ENCODE data around the gene SYT5. TPM values are rescaled to one million over a fixed set of nuclear protein-coding genes. Genes with fewer than 3 reads are reported as not detected.

SYT5 gene
- total and polyA plus RNA-seq, 2 donors (not counting 1 experiment from before 2014, with no cell fraction given), result 0.27 to 0.94 TPM

GRCh38 chr19:55174425-55175116 is 5.5 kb downstream of the SYT5 start:
- Mint-ChIP-seq H3K4me3 (peak overlapping the region; percentile 69), H3K27me3 (peaks cover 69% of the 10 kb centered on the region), H3K27ac (no peak overlapping the region), H3K9me3 (ENCODE audit: insufficient read depth) (no peaks in the 10 kb centered on the region), H3K4me1 (peaks cover 30% of the 10 kb centered on the region)
- Histone ChIP-seq H3K4me1 (ENCODE audit: control insufficient read depth in 2 of 2, insufficient read depth in 2 of 2, low read length in 2 of 2) (peaks cover 31 to 42% of the 10 kb centered on the region in 2 donors), H3K9me3 (ENCODE audit: control extremely low read depth in 1 of 3, control insufficient read depth in 2 of 3, insufficient read depth in 1 of 3, low read length in 2 of 3) (peaks cover 0 to 52% (median 14%) of the 10 kb centered on the region in 3 donors), H4K20me1 (ENCODE audit: control insufficient read depth, insufficient read depth, low read length, poor library complexity, severe bottlenecking) (no peaks in the 10 kb centered on the region), H3K36me3 (replicated peaks in 1 of 2; ENCODE audit: control extremely low read depth in 1 of 2, control insufficient read depth in 1 of 2, extremely low read depth in 1 of 2, insufficient read depth in 2 of 2, low read length in 1 of 2) (no peaks in the 10 kb centered on the region), H2AFZ (ENCODE audit: insufficient read depth, low read depth, low read length, poor library complexity, severe bottlenecking) (no peak overlapping the region), H3K4me2 (replicated peaks; ENCODE audit: low read depth, low read length, poor library complexity, severe bottlenecking) (peak overlapping the region; percentile 85), H3K9ac (ENCODE audit: low read length) (peak overlapping the region; percentile 56), H3K27ac (ENCODE audit: low read length in 2 of 2) (no peak overlapping the region), H3K27me3 (replicated peaks in 1 of 4; ENCODE audit: control extremely low read depth in 1 of 4, control insufficient read depth in 3 of 4, insufficient read depth in 4 of 4, low read length in 3 of 4) (peaks cover 0 to 93% (median 48%) of the 10 kb centered on the region in 4 experiments), H3K4me3 (ENCODE audit: control extremely low read depth in 1 of 5, extremely low read depth in 1 of 5, insufficient read depth in 1 of 5, low read depth in 2 of 5, low read length in 4 of 5) (peak overlapping the region in 1 of 5 experiments; percentile 49), H3K79me2 (ENCODE audit: control insufficient read depth, insufficient read depth, low read length) (no peaks in the 10 kb centered on the region)
- intact Hi-C loops (cut with micrococcal nuclease), result no loop called here
- ChIA-PET POLR2A (interaction anchor here (0.8 kb wide), 1 partner anchor 210 kb away, joined by 3 read pairs; the partner anchor contains the start of gene TMEM238), CTCF (interaction anchor here (0.5 kb wide), 1 partner anchor 402 kb away, joined by 3 read pairs; no protein-coding TSS in a partner anchor)
- TF ChIP-seq CTCF (IDR thresholded peaks at IDR 0.05) (no peak), EZH2 (IDR thresholded peaks at IDR 0.05; ENCODE audit: borderline replicate concordance, insufficient read depth, low read depth, low read length, poor library complexity, severe bottlenecking) (no peak)
- DNase-seq, result no peak
- 79% methylated on average over 17 of the region's 21 CpGs for WGBS (ENCODE audit: insufficient coverage)
- ATAC-seq (ENCODE audit: low read depth), result no peak

Data from B cell (primary cell).